Measurements from ENCODE around the gene SLC12A8.

SLC12A8 gene

GRCh38 chr3:125154800-125155269 is 57.7 kb downstream of the SLC12A8 start:
- no peak for DNase-seq (ENCODE audit: low spot score)
- FAIRE-seq: no peak

GRCh38 chr3:125154110-125154509 is 58.4 kb downstream of the SLC12A8 start:
- DNase-seq (ENCODE audit: low spot score) (no peak), FAIRE-seq (no peak)

GRCh38 chr3:125152951-125153350 is 59.6 kb downstream of the SLC12A8 start:
- no peak for FAIRE-seq
- DNase-seq (ENCODE audit: low spot score): no peak

GRCh38 chr3:125151916-125152315 is 60.6 kb downstream of the SLC12A8 start:
- DNase-seq (ENCODE audit: low spot score): no peak
- no peak for FAIRE-seq

- FAIRE-seq (no peak), DNase-seq (ENCODE audit: low spot score) (no peak)
These were observed 61.1 kb downstream of the SLC12A8 start for GRCh38 chr3:125151442-125151817.

- DNase-seq (ENCODE audit: low spot score): peak; percentile 44
- FAIRE-seq: no peak
These were observed 61.8 kb downstream of the SLC12A8 start for GRCh38 chr3:125150525-125151441.

GRCh38 chr3:125149462-125149861 is 63.1 kb downstream of the SLC12A8 start:
- no peak for FAIRE-seq

GRCh38 chr3:125148836-125149235 is 63.7 kb downstream of the SLC12A8 start:
- DNase-seq (ENCODE audit: low spot score) (peak; percentile 85), FAIRE-seq (peak; percentile 17)

More at GRCh38 chr3:125149462-125149861, 63.1 kb downstream of the SLC12A8 start:
- no peak for DNase-seq (ENCODE audit: low spot score)

- FAIRE-seq: no peak
- no peak for DNase-seq (ENCODE audit: low spot score)
These were observed 64.3 kb downstream of the SLC12A8 start for GRCh38 chr3:125148016-125148812.

- DNase-seq (ENCODE audit: low spot score) (no peak), FAIRE-seq (no peak)
These were observed 65.1 kb downstream of the SLC12A8 start for GRCh38 chr3:125147491-125147820.

GRCh38 chr3:125146626-125147490 is 65.7 kb downstream of the SLC12A8 start:
- DNase-seq (ENCODE audit: low spot score) (no peak), FAIRE-seq (no peak)

- FAIRE-seq: no peak
- no peak for DNase-seq (ENCODE audit: low spot score)
These were observed 66.6 kb downstream of the SLC12A8 start for GRCh38 chr3:125145751-125146475.

- DNase-seq (ENCODE audit: low spot score): no peak
- no peak for FAIRE-seq
These were observed 67.8 kb downstream of the SLC12A8 start for GRCh38 chr3:125144653-125145314.

- no peak for FAIRE-seq
- DNase-seq (ENCODE audit: low spot score): peak; percentile 53
These were observed 68.4 kb downstream of the SLC12A8 start for GRCh38 chr3:125143982-125144652.

- no peak for FAIRE-seq
- DNase-seq (ENCODE audit: low spot score): no peak
These were observed 69.0 kb downstream of the SLC12A8 start for GRCh38 chr3:125143538-125143937.

- DNase-seq (ENCODE audit: low spot score) (no peak), FAIRE-seq (no peak)
These were observed 69.6 kb downstream of the SLC12A8 start for GRCh38 chr3:125142940-125143339.

- DNase-seq (ENCODE audit: low spot score) (no peak), FAIRE-seq (no peak)
These were observed 70.1 kb downstream of the SLC12A8 start for GRCh38 chr3:125142420-125142778.

GRCh38 chr3:125141596-125142419 is 70.7 kb downstream of the SLC12A8 start:
- FAIRE-seq: no peak
- no peak for DNase-seq (ENCODE audit: low spot score)
